ENCODE results near the gene ZAR1L.

The ZAR1L gene

DNA sequence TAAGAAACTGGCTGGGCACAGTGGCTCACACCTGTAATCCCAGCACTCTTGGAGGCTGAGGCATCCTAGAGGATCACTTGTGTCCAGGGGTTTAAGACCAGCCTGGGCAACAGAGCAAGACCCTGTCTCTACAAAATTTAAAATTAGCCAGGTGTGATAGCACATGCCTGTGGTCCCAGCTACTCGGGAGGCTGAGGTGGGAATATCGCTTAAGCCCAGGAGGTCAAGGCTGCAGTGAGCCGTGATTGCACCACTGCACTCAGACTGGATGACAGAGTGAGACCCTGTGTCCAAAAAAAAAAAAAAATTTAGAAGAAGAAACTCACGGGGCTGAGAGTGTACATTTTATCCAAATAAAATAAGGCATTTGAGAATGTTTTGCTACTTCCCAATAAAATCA, 58.9 kb downstream of the ZAR1L start:
- Histone ChIP-seq H3K4me1 (ENCODE audit: control insufficient read depth, low read length) (no peaks in the 10 kb centered on the region), H4K20me1 (ENCODE audit: control insufficient read depth, insufficient read depth, low read depth, low read length) (no peaks in the 10 kb centered on the region), H3K9me2 (replicated peaks; ENCODE audit: control insufficient read depth, low read length) (no peaks in the 10 kb centered on the region), H3K4me3 (ENCODE audit: low read length) (no peak overlapping the region), H3K9me3 (ENCODE audit: control insufficient read depth, insufficient read depth, low read length) (no peaks in the 10 kb centered on the region), H3K4me2 (ENCODE audit: low read length) (no peak overlapping the region), H3K79me2 (ENCODE audit: control insufficient read depth, low read length) (no peaks in the 10 kb centered on the region), H3K27ac (ENCODE audit: low read depth, low read length) (no peak overlapping the region), H3K36me3 (ENCODE audit: control insufficient read depth, low read length) (peaks cover 42% of the 10 kb centered on the region), H3K27me3 (ENCODE audit: control insufficient read depth, low read length) (no peaks in the 10 kb centered on the region), H3F3A (ENCODE audit: control insufficient read depth, insufficient read depth) (no peaks in the 10 kb centered on the region)
- TF ChIP-seq, protein P1, sequence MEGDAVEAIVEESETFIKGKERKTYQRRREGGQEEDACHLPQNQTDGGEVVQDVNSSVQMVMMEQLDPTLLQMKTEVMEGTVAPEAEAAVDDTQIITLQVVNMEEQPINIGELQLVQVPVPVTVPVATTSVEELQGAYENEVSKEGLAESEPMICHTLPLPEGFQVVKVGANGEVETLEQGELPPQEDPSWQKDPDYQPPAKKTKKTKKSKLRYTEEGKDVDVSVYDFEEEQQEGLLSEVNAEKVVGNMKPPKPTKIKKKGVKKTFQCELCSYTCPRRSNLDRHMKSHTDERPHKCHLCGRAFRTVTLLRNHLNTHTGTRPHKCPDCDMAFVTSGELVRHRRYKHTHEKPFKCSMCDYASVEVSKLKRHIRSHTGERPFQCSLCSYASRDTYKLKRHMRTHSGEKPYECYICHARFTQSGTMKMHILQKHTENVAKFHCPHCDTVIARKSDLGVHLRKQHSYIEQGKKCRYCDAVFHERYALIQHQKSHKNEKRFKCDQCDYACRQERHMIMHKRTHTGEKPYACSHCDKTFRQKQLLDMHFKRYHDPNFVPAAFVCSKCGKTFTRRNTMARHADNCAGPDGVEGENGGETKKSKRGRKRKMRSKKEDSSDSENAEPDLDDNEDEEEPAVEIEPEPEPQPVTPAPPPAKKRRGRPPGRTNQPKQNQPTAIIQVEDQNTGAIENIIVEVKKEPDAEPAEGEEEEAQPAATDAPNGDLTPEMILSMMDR (IDR thresholded peaks at IDR 0.05; ENCODE audit: low read depth, low read length, poor library complexity, severe bottlenecking) = no peak
- TF ChIP-seq EZH2phosphoT487 (IDR thresholded peaks at IDR 0.05; ENCODE audit: borderline replicate concordance, low read length) = no peak

DNA sequence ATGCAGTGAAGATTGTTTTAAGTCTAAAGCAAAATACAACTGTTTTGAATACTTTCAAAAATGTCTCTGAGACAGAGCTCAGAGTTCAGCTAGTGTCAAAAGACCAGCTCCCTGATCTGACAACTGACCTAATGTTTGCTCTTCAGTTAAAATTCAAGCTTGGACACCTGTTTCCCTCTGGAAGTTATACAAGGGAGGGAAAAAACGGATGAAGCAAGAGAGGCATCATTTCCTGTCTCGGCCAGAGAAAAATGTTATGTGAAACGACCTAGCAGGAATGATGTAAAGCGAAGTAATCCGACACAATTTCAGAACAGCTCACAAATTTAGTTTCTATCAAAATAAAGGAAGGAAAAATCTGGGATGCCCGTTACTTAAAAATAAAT, 59.4 kb downstream of the ZAR1L start:
- Histone ChIP-seq H3K79me2 (ENCODE audit: control insufficient read depth, low read length) (no peaks in the 10 kb centered on the region), H3K4me2 (ENCODE audit: low read length) (no peak overlapping the region), H3K27ac (ENCODE audit: low read depth, low read length) (no peak overlapping the region), H3K9me3 (ENCODE audit: control insufficient read depth, insufficient read depth, low read length) (no peaks in the 10 kb centered on the region), H3K36me3 (ENCODE audit: control insufficient read depth, low read length) (peaks cover 42% of the 10 kb centered on the region), H3K27me3 (ENCODE audit: control insufficient read depth, low read length) (no peaks in the 10 kb centered on the region), H4K20me1 (ENCODE audit: control insufficient read depth, insufficient read depth, low read depth, low read length) (no peaks in the 10 kb centered on the region), H3K4me1 (ENCODE audit: control insufficient read depth, low read length) (no peaks in the 10 kb centered on the region), H3F3A (ENCODE audit: control insufficient read depth, insufficient read depth) (no peaks in the 10 kb centered on the region), H3K4me3 (ENCODE audit: low read length) (no peak overlapping the region), H3K9me2 (replicated peaks; ENCODE audit: control insufficient read depth, low read length) (no peaks in the 10 kb centered on the region)
- TF ChIP-seq EZH2phosphoT487 (IDR thresholded peaks at IDR 0.05; ENCODE audit: borderline replicate concordance, low read length) = no peak
- TF ChIP-seq, protein P1 (IDR thresholded peaks at IDR 0.05; ENCODE audit: low read depth, low read length, poor library complexity, severe bottlenecking) = no peak

DNA sequence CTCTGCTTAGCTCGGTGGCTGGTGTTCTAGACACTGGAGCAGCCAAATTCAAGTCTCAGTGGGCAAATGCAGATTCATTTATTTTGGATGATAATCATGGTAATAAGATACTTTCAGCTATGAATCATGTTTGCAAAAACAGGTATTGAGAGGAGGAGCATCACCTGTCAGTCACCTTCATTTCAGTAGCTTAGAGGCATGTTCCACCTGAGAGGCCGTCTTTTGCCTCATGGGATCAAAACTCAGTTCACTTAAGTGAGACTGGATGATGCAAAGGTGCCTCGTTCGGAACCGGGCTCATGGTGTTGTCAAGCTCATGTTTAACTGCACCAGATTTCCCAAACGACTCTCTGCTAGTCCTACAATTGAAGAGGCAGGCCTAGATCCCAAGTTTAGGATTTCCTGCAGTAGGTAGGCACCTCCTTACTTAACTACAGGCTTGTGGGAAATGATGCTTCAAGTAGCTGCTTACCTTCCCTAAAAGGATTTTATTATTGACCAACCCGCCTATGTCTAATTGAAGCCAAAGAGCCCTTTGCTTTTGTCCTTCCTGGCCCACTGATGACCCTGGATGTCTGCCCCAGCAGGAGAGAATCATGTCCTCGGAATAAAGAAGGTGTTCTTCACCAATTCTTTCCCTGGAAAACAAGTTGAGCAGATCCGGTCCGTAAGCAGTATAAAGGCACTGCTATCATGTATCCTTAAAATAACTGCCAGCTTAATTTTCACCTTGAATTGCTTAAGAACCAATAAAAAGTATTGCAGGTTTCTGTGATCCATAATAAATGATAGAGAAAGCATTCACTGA, 60.0 kb downstream of the ZAR1L start:
- no peaks in the 10 kb centered on the region for H3F3A ChIP-seq (ENCODE audit: control insufficient read depth, insufficient read depth)
- H3K9me2 ChIP-seq (replicated peaks; ENCODE audit: control insufficient read depth, low read length) = no peaks in the 10 kb centered on the region
- no peaks in the 10 kb centered on the region for H4K20me1 ChIP-seq (ENCODE audit: control insufficient read depth, insufficient read depth, low read depth, low read length)
- TF ChIP-seq, protein P1 (IDR thresholded peaks at IDR 0.05; ENCODE audit: low read depth, low read length, poor library complexity, severe bottlenecking) = no peak
- TF ChIP-seq EZH2phosphoT487 (IDR thresholded peaks at IDR 0.05; ENCODE audit: borderline replicate concordance, low read length) = no peak
- H3K27ac ChIP-seq (ENCODE audit: low read depth, low read length) = no peak overlapping the region
- H3K36me3 ChIP-seq (ENCODE audit: control insufficient read depth, low read length) = peaks cover 48% of the 10 kb centered on the region
- no peak overlapping the region for H3K4me2 ChIP-seq (ENCODE audit: low read length)
- H3K4me3 ChIP-seq (ENCODE audit: low read length) = no peak overlapping the region
- H3K4me1 ChIP-seq (ENCODE audit: control insufficient read depth, low read length) = no peaks in the 10 kb centered on the region
- H3K79me2 ChIP-seq (ENCODE audit: control insufficient read depth, low read length) = no peaks in the 10 kb centered on the region
- H3K9me3 ChIP-seq (ENCODE audit: control insufficient read depth, insufficient read depth, low read length) = no peaks in the 10 kb centered on the region
- H3K27me3 ChIP-seq (ENCODE audit: control insufficient read depth, low read length) = no peaks in the 10 kb centered on the region
